ENCODE results near the gene ARL6IP4.

The ARL6IP4 gene

GRCh38 chr12:122959566-122960192 lies 20.8 kb upstream of the ARL6IP4 start:
- DNase-seq = no peak

GRCh38 chr12:122960193-122960569 lies 20.3 kb upstream of the ARL6IP4 start:
- no peak for DNase-seq

GRCh38 chr12:122961531-122962329 lies 18.8 kb upstream of the ARL6IP4 start:
- DNase-seq = no peak

- DNase-seq = no peak
Measured at GRCh38 chr12:122963941-122964265, 16.6 kb upstream of the ARL6IP4 start.

- DNase-seq = no peak
Measured at GRCh38 chr12:122964439-122965257, 15.8 kb upstream of the ARL6IP4 start.

- DNase-seq = no peak
Measured at GRCh38 chr12:122965321-122965751, 15.1 kb upstream of the ARL6IP4 start.

- DNase-seq = peak; percentile 93 to 95
Measured at GRCh38 chr12:122965851-122966742, 14.4 kb upstream of the ARL6IP4 start, which contains the start of gene ABCB9. Gene ABCB9 (minus strand): TSS chr12:122966463. CDS start chr12:122960235, 6,228 bp downstream.

- no peak for DNase-seq
Measured at GRCh38 chr12:122966743-122967550, 13.5 kb upstream of the ARL6IP4 start.

GRCh38 chr12:122968104-122968503 lies 12.4 kb upstream of the ARL6IP4 start:
- no peak for DNase-seq

GRCh38 chr12:122969676-122970075 lies 10.8 kb upstream of the ARL6IP4 start:
- DNase-seq = no peak

GRCh38 chr12:122974274-122974891 lies 6.1 kb upstream of the ARL6IP4 start:
- DNase-seq = peak; percentile 98 to 100

- DNase-seq = peak; percentile 89 to 90
Measured at GRCh38 chr12:122974892-122975789, 5.3 kb upstream of the ARL6IP4 start, which contains the start of gene OGFOD2. Gene OGFOD2 (plus strand): TSS chr12:122975244. CDS start chr12:122975252, 8 bp downstream.

- DNase-seq = no peak
Measured at GRCh38 chr12:122975790-122976647, 4.5 kb upstream of the ARL6IP4 start.

- no peak for DNase-seq
Measured at GRCh38 chr12:122976648-122976975, 3.9 kb upstream of the ARL6IP4 start.

- DNase-seq = no peak
Measured at GRCh38 chr12:122977153-122977552, 3.3 kb upstream of the ARL6IP4 start.

- no peak for DNase-seq
Measured at GRCh38 chr12:122977655-122978392, 2.7 kb upstream of the ARL6IP4 start.

GRCh38 chr12:122978507-122978955 lies 1.9 kb upstream of the ARL6IP4 start:
- DNase-seq = no peak
